ENCODE data around the gene PTPRF. TPM values are rescaled to one million over a fixed set of nuclear protein-coding genes. Genes with fewer than 3 reads are reported as not detected.

The PTPRF gene
- total and polyA plus RNA-seq, 3 donors from 2014 or later: 43.1 to 51.0 (median 45.4) TPM

GRCh38 chr1:43552813-43553212, 22.1 kb downstream of the PTPRF start:
- Histone ChIP-seq H3K36me3 (ENCODE audit: low read depth, missing control alignments) (no peaks in the 10 kb centered on the region), H3K4me1 (no peaks in the 10 kb centered on the region), H3K27me3 (no peaks in the 10 kb centered on the region), H3K4me3 (no peak overlapping the region), H3K9me3 (no peaks in the 10 kb centered on the region), H3K27ac (no peak overlapping the region)
- WGBS, 2 donors: 52 to 59% methylated on average over 6 of the region's 6 CpGs
- DNase-seq: no peak
- intact Hi-C loops (cut with DNase I; ENCODE audit: low total_unique reads): no loop called here
- TF ChIP-seq CTCF (IDR thresholded peaks at IDR 0.05): no peak
- TF ChIP-seq POLR2A (IDR thresholded peaks at IDR 0.05): no peak

GRCh38 chr1:43554444-43554992, 23.8 kb downstream of the PTPRF start:
- no peaks in the 10 kb centered on the region for H3K36me3 ChIP-seq (ENCODE audit: low read depth, missing control alignments)
- H3K27ac ChIP-seq: no peak overlapping the region
- no peaks in the 10 kb centered on the region for H3K9me3 ChIP-seq
- intact Hi-C loops (cut with DNase I; ENCODE audit: low total_unique reads): no loop called here
- no peak for DNase-seq
- whole genome bisulfite sequencing, 2 donors: 72 to 74% methylated on average over 6 of the region's 6 CpGs
- no peaks in the 10 kb centered on the region for H3K27me3 ChIP-seq
- H3K4me3 ChIP-seq: no peak overlapping the region
- TF ChIP-seq CTCF (IDR thresholded peaks at IDR 0.05) (no peak), POLR2A (IDR thresholded peaks at IDR 0.05) (no peak)
- no peaks in the 10 kb centered on the region for H3K4me1 ChIP-seq

- WGBS, 2 donors: 71 to 83% methylated on average over 1 to 6 of the region's 6 CpGs
- TF ChIP-seq CTCF (IDR thresholded peaks at IDR 0.05) (no peak), POLR2A (IDR thresholded peaks at IDR 0.05) (no peak)
- no peaks in the 10 kb centered on the region for H3K36me3 ChIP-seq (ENCODE audit: low read depth, missing control alignments)
- no peaks in the 10 kb centered on the region for H3K4me1 ChIP-seq
- intact Hi-C loops (cut with DNase I; ENCODE audit: low total_unique reads): no loop called here
- DNase-seq: no peak
- H3K27me3 ChIP-seq: no peaks in the 10 kb centered on the region
- no peak overlapping the region for H3K4me3 ChIP-seq
- H3K27ac ChIP-seq: no peak overlapping the region
- no peaks in the 10 kb centered on the region for H3K9me3 ChIP-seq
Measured at GRCh38 chr1:43556782-43557181, 26.1 kb downstream of the PTPRF start.

GRCh38 chr1:43557744-43558245, 27.1 kb downstream of the PTPRF start:
- H3K27me3 ChIP-seq: no peaks in the 10 kb centered on the region
- H3K27ac ChIP-seq: no peak overlapping the region
- no peaks in the 10 kb centered on the region for H3K36me3 ChIP-seq (ENCODE audit: low read depth, missing control alignments)
- no peak overlapping the region for H3K4me3 ChIP-seq
- no peaks in the 10 kb centered on the region for H3K9me3 ChIP-seq
- TF ChIP-seq CTCF (IDR thresholded peaks at IDR 0.05): no peak
- H3K4me1 ChIP-seq: no peaks in the 10 kb centered on the region
- WGBS, 2 donors: 75 to 90% methylated on average over 5 to 9 of the region's 9 CpGs
- DNase-seq: no peak
- intact Hi-C loops (cut with DNase I; ENCODE audit: low total_unique reads): no loop called here

- H3K27me3 ChIP-seq: no peaks in the 10 kb centered on the region
- no peaks in the 10 kb centered on the region for H3K4me1 ChIP-seq
- H3K36me3 ChIP-seq (ENCODE audit: low read depth, missing control alignments): no peaks in the 10 kb centered on the region
- no peak overlapping the region for H3K27ac ChIP-seq
- H3K9me3 ChIP-seq: no peaks in the 10 kb centered on the region
- no peak for DNase-seq
- TF ChIP-seq POLR2A (IDR thresholded peaks at IDR 0.05): no peak
- TF ChIP-seq CTCF (IDR thresholded peaks at IDR 0.05): no peak
- 49 to 78% methylated on average over 18 to 21 of the region's 21 CpGs for WGBS, 2 donors
- H3K4me3 ChIP-seq: no peak overlapping the region
- intact Hi-C loops (cut with DNase I; ENCODE audit: low total_unique reads): no loop called here
Measured at GRCh38 chr1:43558346-43558841, 27.7 kb downstream of the PTPRF start.
